ENCODE data around the gene NTSR1. TPM values are rescaled to one million over a fixed set of nuclear protein-coding genes. Genes with fewer than 3 reads are reported as not detected.

The NTSR1 gene
- total RNA-seq, 1 donor: under 0.01 TPM

DNA sequence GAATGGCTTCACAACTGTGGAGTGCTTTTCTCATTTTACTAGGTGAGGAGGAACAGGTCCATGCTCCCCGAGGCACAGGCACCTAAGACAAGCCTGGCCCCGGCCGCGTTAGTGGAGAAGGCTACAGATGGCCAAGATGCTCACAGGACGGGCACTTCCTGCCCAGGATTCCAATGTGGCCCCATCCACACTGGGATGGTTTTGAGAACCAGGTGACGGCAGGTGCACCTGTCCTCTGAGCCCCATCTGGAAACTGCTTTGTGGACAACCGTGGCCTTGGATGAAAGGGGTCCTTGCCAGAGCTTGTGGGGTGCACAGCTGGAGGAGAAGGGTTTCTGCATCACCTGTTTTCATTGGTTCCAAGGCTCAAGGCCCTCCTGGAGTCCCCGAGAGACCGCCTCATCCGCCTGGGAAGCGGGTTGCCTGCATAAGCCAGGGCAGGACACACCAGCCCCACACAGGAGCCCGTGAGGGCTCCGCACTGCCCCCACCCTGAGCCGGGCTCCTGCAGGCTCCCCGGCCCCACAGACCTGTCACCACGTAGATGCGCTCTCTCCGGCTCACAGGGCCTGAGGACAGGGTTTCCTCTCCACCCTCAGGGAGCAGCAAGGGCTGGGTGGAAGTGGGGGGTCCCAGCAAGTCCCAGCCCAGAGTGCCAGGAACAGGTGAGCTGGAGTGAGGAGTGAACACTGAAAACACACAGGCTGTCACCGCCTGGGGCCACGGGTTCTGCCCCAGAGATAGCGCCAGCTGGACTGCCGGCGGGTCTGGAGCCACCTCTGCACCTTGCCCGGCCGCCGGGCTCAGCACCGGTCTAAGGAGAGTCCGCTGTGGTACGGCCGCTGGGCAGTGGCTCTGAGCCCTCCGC lies 18.3 kb downstream of the NTSR1 start:
- H3K4me3 ChIP-seq (ENCODE audit: low read depth, low read length): no peak overlapping the region
- DNase-seq (ENCODE audit: low read depth): no peak
- TF ChIP-seq, protein P1, sequence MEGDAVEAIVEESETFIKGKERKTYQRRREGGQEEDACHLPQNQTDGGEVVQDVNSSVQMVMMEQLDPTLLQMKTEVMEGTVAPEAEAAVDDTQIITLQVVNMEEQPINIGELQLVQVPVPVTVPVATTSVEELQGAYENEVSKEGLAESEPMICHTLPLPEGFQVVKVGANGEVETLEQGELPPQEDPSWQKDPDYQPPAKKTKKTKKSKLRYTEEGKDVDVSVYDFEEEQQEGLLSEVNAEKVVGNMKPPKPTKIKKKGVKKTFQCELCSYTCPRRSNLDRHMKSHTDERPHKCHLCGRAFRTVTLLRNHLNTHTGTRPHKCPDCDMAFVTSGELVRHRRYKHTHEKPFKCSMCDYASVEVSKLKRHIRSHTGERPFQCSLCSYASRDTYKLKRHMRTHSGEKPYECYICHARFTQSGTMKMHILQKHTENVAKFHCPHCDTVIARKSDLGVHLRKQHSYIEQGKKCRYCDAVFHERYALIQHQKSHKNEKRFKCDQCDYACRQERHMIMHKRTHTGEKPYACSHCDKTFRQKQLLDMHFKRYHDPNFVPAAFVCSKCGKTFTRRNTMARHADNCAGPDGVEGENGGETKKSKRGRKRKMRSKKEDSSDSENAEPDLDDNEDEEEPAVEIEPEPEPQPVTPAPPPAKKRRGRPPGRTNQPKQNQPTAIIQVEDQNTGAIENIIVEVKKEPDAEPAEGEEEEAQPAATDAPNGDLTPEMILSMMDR (IDR thresholded peaks at IDR 0.05; ENCODE audit: insufficient read depth, low read depth, low read length): no peak

DNA sequence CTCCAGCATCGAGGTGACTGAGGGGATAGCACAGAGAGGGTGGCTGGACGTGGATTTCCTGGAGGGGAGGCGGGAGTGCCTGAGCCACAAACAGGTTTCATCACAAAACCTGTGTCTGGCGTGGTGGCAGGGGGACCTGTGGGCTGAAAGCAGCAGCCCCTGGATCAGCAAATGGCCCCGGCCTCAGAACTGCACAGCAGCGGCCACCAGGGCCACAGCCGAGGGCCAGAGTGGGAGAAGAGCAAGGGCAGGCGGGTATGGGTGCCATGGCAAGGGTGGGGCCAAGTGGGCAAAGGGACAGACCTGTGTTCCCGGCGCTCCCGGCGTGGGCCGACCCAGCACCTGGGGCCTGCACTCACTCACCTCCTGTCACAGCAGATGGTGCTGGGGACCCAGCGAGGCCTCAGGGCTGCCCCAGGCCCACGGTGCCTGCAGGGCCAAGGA lies 19.0 kb downstream of the NTSR1 start:
- TF ChIP-seq, protein P1 (IDR thresholded peaks at IDR 0.05; ENCODE audit: insufficient read depth, low read depth, low read length): no peak
- H3K4me3 ChIP-seq (ENCODE audit: low read depth, low read length): no peak overlapping the region
- DNase-seq (ENCODE audit: low read depth): no peak

DNA sequence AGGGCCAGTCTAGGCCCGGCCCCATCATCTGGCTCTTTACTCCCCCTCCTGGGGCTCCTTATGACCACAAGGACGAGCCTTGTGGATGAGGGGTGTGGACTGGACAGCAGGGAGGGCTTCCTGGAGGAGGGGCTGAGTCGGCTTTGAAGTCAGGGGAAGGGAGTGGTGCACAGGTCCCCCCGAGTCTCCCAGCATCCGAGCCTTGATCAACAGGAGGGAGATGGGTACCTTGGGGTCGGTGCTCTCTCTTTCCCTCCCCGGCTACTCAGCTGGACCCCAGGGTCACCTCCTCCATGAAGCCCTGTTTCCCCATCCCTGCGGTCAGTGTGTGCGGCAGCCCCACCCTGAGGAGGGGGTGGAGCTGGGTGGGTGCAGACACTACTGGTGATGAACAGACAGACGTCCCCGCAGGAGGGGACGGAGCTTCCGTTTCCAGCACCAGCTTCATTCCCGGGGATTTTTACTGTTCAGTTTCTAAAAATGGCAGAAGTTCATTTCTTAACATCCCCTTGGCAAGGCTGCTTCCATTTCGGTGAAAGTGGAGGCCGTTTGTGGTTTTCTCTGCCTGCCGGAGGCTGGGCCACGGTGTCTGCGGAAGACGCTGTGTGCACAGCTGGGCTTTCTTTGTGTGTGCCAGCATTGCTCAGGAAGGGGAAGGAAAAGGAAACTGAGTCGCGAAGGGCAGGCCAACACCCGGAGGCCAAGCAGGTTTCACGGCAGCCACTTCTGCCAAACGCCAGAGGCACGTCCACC lies 19.6 kb downstream of the NTSR1 start:
- DNase-seq (ENCODE audit: low read depth): no peak
- TF ChIP-seq, protein P1 (IDR thresholded peaks at IDR 0.05; ENCODE audit: insufficient read depth, low read depth, low read length): no peak
- H3K4me3 ChIP-seq (ENCODE audit: low read depth, low read length): no peak overlapping the region

DNA sequence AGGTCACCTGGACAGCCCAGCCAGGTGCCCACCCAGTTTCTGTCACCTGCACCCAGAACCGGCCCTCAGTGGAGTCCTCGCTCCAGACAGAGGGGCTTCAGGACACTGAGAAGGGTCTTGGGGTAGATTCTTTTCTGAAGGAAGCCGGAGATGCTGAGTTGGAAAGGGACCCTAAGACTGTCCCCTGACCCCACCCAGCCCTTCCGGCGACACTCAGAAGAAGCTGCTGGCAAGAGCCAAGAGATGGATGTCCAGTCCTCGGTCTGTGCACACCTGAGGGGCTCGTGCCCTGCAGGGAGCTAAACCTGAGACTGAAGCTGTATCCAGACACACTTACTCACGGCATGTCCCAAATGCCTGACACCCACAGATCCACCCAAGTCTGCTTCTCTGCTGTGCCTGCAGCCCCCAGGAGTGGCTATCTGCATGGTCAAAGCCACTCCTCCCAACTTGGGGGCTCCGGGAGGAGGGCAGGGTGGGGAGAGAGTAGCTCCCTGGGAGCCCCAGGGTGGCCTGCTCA lies 20.2 kb downstream of the NTSR1 start:
- no peak overlapping the region for H3K4me3 ChIP-seq (ENCODE audit: low read depth, low read length)
- TF ChIP-seq, protein P1 (IDR thresholded peaks at IDR 0.05; ENCODE audit: insufficient read depth, low read depth, low read length): no peak
- no peak for DNase-seq (ENCODE audit: low read depth)

DNA sequence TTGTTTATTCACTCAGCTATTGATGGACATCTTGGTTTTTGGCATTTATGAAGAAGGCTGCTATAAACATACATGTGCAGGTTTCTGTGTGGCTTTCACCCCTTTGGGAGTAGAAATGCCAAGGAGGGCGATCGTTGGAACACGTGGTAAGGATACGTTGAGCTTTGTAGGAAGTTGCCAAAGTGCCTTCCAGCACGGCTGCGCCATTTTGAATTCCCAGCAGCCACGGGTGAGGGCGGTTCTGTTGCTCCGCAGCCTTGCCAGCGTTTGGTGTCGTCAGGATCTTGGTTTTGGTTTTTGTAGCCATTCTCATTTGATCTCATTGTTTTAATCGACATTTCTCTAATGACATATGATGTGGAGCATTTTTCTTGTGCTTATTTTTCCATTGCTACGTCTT lies 21.8 kb downstream of the NTSR1 start:
- no peak overlapping the region for H3K4me3 ChIP-seq (ENCODE audit: low read depth, low read length)
- no peak for DNase-seq (ENCODE audit: low read depth)
- TF ChIP-seq, protein P1 (IDR thresholded peaks at IDR 0.05; ENCODE audit: insufficient read depth, low read depth, low read length): no peak

DNA sequence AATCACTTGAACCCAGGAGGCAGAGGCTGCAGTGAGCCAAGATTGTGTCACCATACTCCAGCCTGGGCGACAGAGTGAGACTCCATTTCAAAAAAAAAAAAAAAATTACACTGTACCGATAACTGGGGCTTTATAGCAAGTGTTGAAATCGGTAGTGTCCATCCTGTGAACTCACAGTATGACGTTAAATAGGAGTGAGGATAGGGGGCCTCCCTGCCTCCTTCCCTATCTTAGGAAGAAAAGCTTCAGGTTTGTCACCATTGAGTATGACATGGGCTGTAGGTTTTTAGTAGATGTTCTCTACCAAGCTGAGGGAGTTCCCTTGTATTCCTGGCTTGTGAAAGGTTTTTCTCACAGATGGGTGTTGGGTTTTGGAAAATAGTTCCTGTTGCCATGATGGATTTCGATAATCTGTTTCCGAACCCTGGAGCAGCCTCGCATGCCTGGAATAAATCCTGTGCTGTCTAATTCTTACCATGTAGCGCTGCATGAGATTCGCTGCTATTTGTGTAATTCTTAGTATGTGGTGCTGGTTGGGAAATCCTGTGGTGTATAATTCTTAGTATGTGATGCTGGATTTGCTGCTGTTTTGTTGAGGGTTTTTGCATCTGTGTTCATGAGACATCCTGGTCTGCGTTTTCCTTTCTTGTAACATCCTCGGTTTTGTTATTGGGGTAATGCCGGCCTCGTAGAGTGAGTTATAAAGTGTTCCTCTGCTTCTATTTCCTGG lies 23.6 kb downstream of the NTSR1 start:
- TF ChIP-seq, protein P1 (IDR thresholded peaks at IDR 0.05; ENCODE audit: insufficient read depth, low read depth, low read length): no peak
- no peak overlapping the region for H3K4me3 ChIP-seq (ENCODE audit: low read depth, low read length)

More for the DNA sequence above, 23.6 kb downstream of the NTSR1 start:
- no peak for DNase-seq (ENCODE audit: low read depth)
